GM10248 (cell line): ENCODE data around the gene NPM3.
"Not testable (repeated sequence)": the region's sequence is repeated elsewhere in the genome, so short reads cannot be mapped to it uniquely, and the experiment has no call there.

Source experiments
- CTCF ChIA-PET: fragments of 300-600 bp; sonication (Branson Sonifier 250); formaldehyde crosslinking; extraction: SDS; loops from one replicate; lab custom pipeline; 2021; ENCODE audit warnings: antibody characterized with exemption; lab: Yijun Ruan, JAX
- POLR2A ChIA-PET: fragments of 350-650 bp; sonication (Branson Sonifier 250); formaldehyde crosslinking; extraction: SDS; loops from one replicate; lab custom pipeline; 2020; ENCODE audit warnings: antibody characterized with exemption; lab: Yijun Ruan, JAX
- DNase-seq: peaks from one replicate; pipeline ENCODE4 v3.0.0; 2012; ENCODE audit errors: extremely low spot score
- CTCF ChIP-seq: IDR thresholded peaks from 2 replicates; pipeline ENCODE4 v1.5.1; 2012; ENCODE audit warnings: mild to moderate bottlenecking, low read depth; ENCODE audit errors: extremely low read depth, missing control alignments, control extremely low read depth

The NPM3 gene

GRCh38 chr10:101812606-101813005 lies 29.4 kb upstream of the NPM3 start:
- CTCF ChIA-PET, result interaction anchor here (1.1 to 1.9 kb wide), 4 partner anchors 9 to 260 kb away, joined by 3 to 6 read pairs (median 4); no protein-coding TSS in a partner anchor
- TF ChIP-seq CTCF, result no peak
- DNase-seq, result no peak
- POLR2A ChIA-PET, result no interaction called here

GRCh38 chr10:101807158-101807557 lies 23.9 kb upstream of the NPM3 start:
- CTCF ChIA-PET, result no interaction called here
- DNase-seq, result no peak
- no peak for TF ChIP-seq CTCF
- POLR2A ChIA-PET, result no interaction called here

GRCh38 chr10:101803511-101803910 lies 20.3 kb upstream of the NPM3 start:
- no peak for TF ChIP-seq CTCF
- DNase-seq, result no peak
- ChIA-PET CTCF (interaction anchor here (1.2 kb wide), 1 partner anchor 18 kb away, joined by 3 read pairs; no protein-coding TSS in a partner anchor), POLR2A (no interaction called here)

GRCh38 chr10:101797403-101798059 lies 14.3 kb upstream of the NPM3 start:
- POLR2A ChIA-PET, result interaction anchor here (0.6 kb wide), 1 partner anchor 596 kb away, joined by 7 read pairs; no protein-coding TSS in a partner anchor
- CTCF ChIA-PET, result interaction anchor here (0.9 to 3.7 kb wide), 4 partner anchors 14 to 195 kb away, joined by 3 to 38 read pairs (median 5); partner anchors contain the start of gene KCNIP2
- no peak for TF ChIP-seq CTCF
- DNase-seq, result no peak

- no peak for DNase-seq
- ChIA-PET POLR2A (interaction anchor here (1.0 kb wide), 1 partner anchor 11 kb away, joined by 3 read pairs; no protein-coding TSS in a partner anchor), CTCF (interaction anchor here (1.0 to 3.1 kb wide), 2 partner anchors 9 to 12 kb away, joined by 4 to 11 read pairs; partner anchors contain the start of gene NPM3)
- TF ChIP-seq CTCF, result no peak
Observed at GRCh38 chr10:101793526-101793925, 10.3 kb upstream of the NPM3 start.

- POLR2A ChIA-PET, result no interaction called here
- DNase-seq, result no peak
- CTCF ChIA-PET, result interaction anchor here (1.0 to 1.5 kb wide), 2 partner anchors 9 to 29 kb away, joined by 4 to 13 read pairs; partner anchors contain the start of gene OGA
- no peak for TF ChIP-seq CTCF
Observed at GRCh38 chr10:101789686-101790085, 6.4 kb upstream of the NPM3 start.

GRCh38 chr10:101789231-101789630 lies 6.0 kb upstream of the NPM3 start:
- DNase-seq, POLR2A ChIA-PET: not testable (repeated sequence)
- CTCF ChIA-PET, result interaction anchor here (1.5 kb wide), 1 partner anchor 8 kb away, joined by 13 read pairs; no protein-coding TSS in a partner anchor
